GM19193 (cell line): Measurements from ENCODE around the gene SPANXN1.
"Not testable (repeated sequence)": the region's sequence is repeated elsewhere in the genome, so short reads cannot be mapped to it uniquely, and the experiment has no call there.

Experiments used
- POLR2A ChIP-seq: IDR thresholded peaks from 4 replicates; pipeline ENCODE4 v1.6.1; 2011; ENCODE audit not compliant: insufficient read depth, insufficient read length; ENCODE audit errors: extremely low read depth

The SPANXN1 gene

DNA sequence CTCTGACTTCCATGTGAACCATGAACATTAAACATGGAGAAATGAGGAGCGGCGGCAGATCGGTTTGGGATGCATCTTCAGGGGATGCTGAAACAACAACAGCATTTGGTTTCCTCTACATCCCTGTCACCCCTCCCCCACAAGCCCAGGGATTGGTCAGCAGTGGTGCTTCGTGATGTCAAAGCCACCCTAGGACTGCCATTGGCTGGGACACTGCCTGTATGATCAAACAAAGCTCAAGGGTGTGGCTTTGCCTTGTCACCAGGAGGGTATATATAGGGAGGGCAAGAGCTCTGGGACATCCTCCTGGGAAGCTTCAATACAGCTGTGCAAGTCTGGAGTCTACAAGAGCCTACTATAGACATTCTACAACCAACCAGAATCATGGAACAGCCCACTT, at the start of gene SPANXN1:
Gene SPANXN1 (plus strand): TSS at position 301 of the 400 bp plus-strand sequence. CDS start 84 bp downstream, at position 385.
- TF ChIP-seq POLR2A = not testable (repeated sequence)

GRCh38 chrX:145199078-145199477, 48.2 kb upstream of the SPANXN1 start:
- no peak for TF ChIP-seq POLR2A

- TF ChIP-seq POLR2A = no peak
Observed at GRCh38 chrX:145213504-145213903, 33.8 kb upstream of the SPANXN1 start.

DNA sequence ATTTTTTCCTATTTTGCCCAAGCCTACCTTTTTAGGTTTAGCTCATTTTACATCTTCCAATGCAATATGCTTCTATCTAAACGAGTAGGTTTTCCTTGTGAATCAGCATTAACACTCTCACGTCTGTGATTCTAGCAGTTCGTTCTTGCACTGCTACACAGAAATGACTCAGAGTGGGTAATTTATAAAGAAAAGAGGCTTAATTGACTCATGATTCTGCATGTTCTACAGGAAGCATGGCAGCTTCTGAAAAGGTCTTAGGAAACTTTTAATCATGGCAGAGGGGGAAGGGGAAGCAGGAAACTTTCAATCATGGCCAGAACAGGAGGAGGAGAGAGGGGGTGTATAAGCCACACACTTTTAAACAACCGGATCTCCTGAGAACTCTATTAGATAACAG, 44.9 kb downstream of the SPANXN1 start:
- TF ChIP-seq POLR2A = no peak
